PC-3 (cell line): ENCODE data around the gene SLC6A7. TPM values are rescaled to one million over a fixed set of nuclear protein-coding genes. Genes with fewer than 3 reads are reported as not detected.

Source experiments
- ATAC-seq: fragments of 200-7000 bp; cut with Tn5 transposase; 2 replicates; pipeline ENCODE4 v1.9.1; 2020; ENCODE audit warnings: mild to moderate bottlenecking, moderate library complexity
- BruUV-seq: library from RNA; stranded (reverse); fragments of 400-500 nt; replicated peaks from 2 replicates; lab custom pipeline; 2021; lab: Mats Ljungman, UMichigan
- CTCF ChIA-PET: fragments of 300-600 bp; sonication (Branson Sonifier 250); formaldehyde crosslinking; loops from one replicate; lab custom pipeline; 2022; ENCODE audit warnings: antibody characterized with exemption; lab: Charles Lee
- POLR2A ChIA-PET: fragments of 300-600 bp; sonication (Branson Sonifier 250); formaldehyde crosslinking; loops from one replicate; lab custom pipeline; 2022; ENCODE audit warnings: antibody characterized with exemption; ENCODE audit not compliant: unreplicated experiment; lab: Charles Lee
- DNase-seq: peaks from one replicate; pipeline ENCODE4 v3.0.0-alpha.2; 2015
- H2AFZ ChIP-seq: fragments of 300-600 bp; sonication (generic); 2 replicates; pipeline ENCODE4 v1.6.0; 2016; ENCODE audit warnings: antibody characterized with exemption, low read length
- H3F3A ChIP-seq: fragments of 300-600 bp; sonication (generic); one replicate; pipeline ENCODE4 v1.6.0; 2017; ENCODE audit warnings: antibody characterized with exemption, low read length, control low read depth, mild to moderate bottlenecking; ENCODE audit not compliant: unreplicated experiment
- H3K27ac ChIP-seq: fragments of 300-600 bp; sonication (generic); 2 replicates; pipeline ENCODE4 v1.5.1; 2016; ENCODE audit warnings: mild to moderate bottlenecking, low read length
- H3K27me3 ChIP-seq: fragments of 300-600 bp; sonication (generic); 2 replicates; pipeline ENCODE4 v1.6.1; 2016; ENCODE audit warnings: low read length, mixed read lengths
- H3K36me3 ChIP-seq: fragments of 300-600 bp; sonication (generic); 2 replicates; pipeline ENCODE4 v1.6.1; 2016; ENCODE audit warnings: low read depth, mixed run types, low read length, mixed read lengths
- H3K4me1 ChIP-seq: fragments of 300-600 bp; sonication (generic); 2 replicates; pipeline ENCODE4 v1.5.1; 2016; ENCODE audit warnings: low read length; ENCODE audit not compliant: insufficient read depth
- H3K4me2 ChIP-seq: fragments of 300-600 bp; sonication (generic); 2 replicates; pipeline ENCODE4 v1.6.0; 2016; ENCODE audit warnings: low read length
- H3K4me3 ChIP-seq: fragments of 300-600 bp; sonication (generic); 2 replicates; pipeline ENCODE4 v1.5.1; 2016; ENCODE audit warnings: mild to moderate bottlenecking, low read length, mixed read lengths
- H3K79me2 ChIP-seq: fragments of 300-600 bp; sonication (generic); 2 replicates; pipeline ENCODE4 v1.6.1; 2017; ENCODE audit warnings: low read length, mixed read lengths
- H3K9ac ChIP-seq: fragments of 300-600 bp; sonication (generic); 2 replicates; pipeline ENCODE4 v1.6.0; 2016; ENCODE audit warnings: mild to moderate bottlenecking, low read length
- H3K9me2 ChIP-seq: fragments of 300-600 bp; sonication (generic); replicated peaks from 2 replicates; pipeline ENCODE4 v1.6.1; 2016; ENCODE audit warnings: mixed run types, low read length, mixed read lengths
- H3K9me3 ChIP-seq: fragments of 300-600 bp; sonication (generic); 2 replicates; pipeline ENCODE4 v1.6.1; 2016; ENCODE audit warnings: low read length, mixed read lengths
- H4K20me1 ChIP-seq: fragments of 300-600 bp; sonication (generic); 2 replicates; pipeline ENCODE4 v1.6.1; 2016; ENCODE audit warnings: low read length, mixed read lengths
- EZH2 ChIP-seq: fragments of 300-600 bp; sonication (generic); IDR thresholded peaks from one replicate; pipeline ENCODE4 v1.6.1; 2017; ENCODE audit warnings: antibody characterized with exemption, mild to moderate bottlenecking, low read length; ENCODE audit not compliant: unreplicated experiment
- EZH2phosphoT487 ChIP-seq: fragments of 300-600 bp; sonication (generic); IDR thresholded peaks from 2 replicates; pipeline ENCODE4 v1.6.1; 2018; ENCODE audit warnings: mild to moderate bottlenecking, antibody characterized with exemption, low read length, borderline replicate concordance
- intact Hi-C: fragments of 100-400 bp; cut with micrococcal nuclease; formaldehyde crosslinking; loops from 2 replicates; pipeline ENCODE4 v1.9.0; 2023
- total RNA-seq: library from RNA; depleted of rRNA; stranded (reverse); fragments of >200 nt; gene quantifications from 2 replicates; pipeline ENCODE4 v1.2.3, GENCODE V29; 2014
- TF ChIP-seq, protein P1 (sequence below): fragments of 300-600 bp; sonication (generic); conservative IDR thresholded peaks from 2 replicates; pipeline ENCODE4 v1.5.1; 2017; ENCODE audit warnings: antibody characterized with exemption, low read depth, mild to moderate bottlenecking, low read length

SLC6A7 gene
- total RNA-seq, 1 experiment from 2014 or later: 0.29 TPM

DNA sequence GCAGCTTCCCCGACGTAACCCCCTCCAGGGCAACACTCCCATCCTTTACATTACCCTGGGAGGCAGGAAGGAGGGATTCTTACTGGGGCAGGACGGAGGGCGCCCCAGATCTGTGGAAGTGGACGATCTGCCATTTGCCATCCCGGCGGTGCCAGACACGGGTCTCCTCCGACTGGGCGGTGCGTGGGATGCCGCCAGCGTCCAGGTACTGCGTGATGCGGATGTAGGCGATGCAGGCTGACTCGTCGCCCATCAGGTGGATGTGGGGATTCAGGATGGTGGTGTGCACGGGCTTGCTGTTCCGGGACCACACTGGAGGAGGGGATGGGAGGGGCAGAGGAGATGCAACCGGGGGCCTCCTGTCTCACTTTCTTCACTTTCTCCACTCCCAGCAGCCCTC is 33.0 kb downstream of the SLC6A7 start:
- no peak for TF ChIP-seq EZH2phosphoT487
- Histone ChIP-seq H3F3A (no peaks in the 10 kb centered on the region), H4K20me1 (no peaks in the 10 kb centered on the region), H3K27me3 (no peaks in the 10 kb centered on the region), H3K9me2 (no peaks in the 10 kb centered on the region), H3K9ac (no peak overlapping the region), H3K9me3 (no peaks in the 10 kb centered on the region), H3K4me1 (no peaks in the 10 kb centered on the region), H3K4me2 (no peak overlapping the region), H2AFZ (no peak overlapping the region), H3K79me2 (no peaks in the 10 kb centered on the region), H3K4me3 (no peak overlapping the region), H3K27ac (no peak overlapping the region), H3K36me3 (no peaks in the 10 kb centered on the region)
- CTCF ChIA-PET: no interaction called here
- DNase-seq (no peak), ATAC-seq (no peak)
- BruUV-seq: no TSS peak
- intact Hi-C loops: no loop called here
- POLR2A ChIA-PET: no interaction called here

DNA sequence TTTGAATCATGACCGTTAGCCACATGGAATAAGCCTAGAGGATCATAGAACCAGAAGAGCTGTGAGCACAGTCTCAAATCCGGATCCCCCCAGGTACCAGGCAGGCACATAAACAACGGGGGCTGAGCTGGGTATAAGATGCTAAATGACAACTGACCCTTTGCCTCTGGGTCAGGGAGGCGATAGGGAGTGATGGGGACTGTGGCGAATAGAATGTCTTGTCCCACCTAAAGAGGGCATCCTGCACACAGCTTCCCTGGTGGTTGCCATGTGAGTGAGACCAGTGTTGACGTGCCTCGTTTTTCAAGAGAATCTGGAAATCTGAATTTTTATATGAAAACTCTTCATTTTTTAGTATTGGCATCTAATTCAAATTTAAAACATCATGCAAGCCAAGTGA is 33.6 kb downstream of the SLC6A7 start:
- Histone ChIP-seq H3K27ac (no peak overlapping the region), H3K79me2 (no peaks in the 10 kb centered on the region), H3K9ac (no peak overlapping the region), H3K9me3 (no peaks in the 10 kb centered on the region), H4K20me1 (no peaks in the 10 kb centered on the region), H3K36me3 (no peaks in the 10 kb centered on the region), H3K4me3 (no peak overlapping the region), H3F3A (no peaks in the 10 kb centered on the region), H3K4me1 (no peaks in the 10 kb centered on the region), H3K9me2 (no peaks in the 10 kb centered on the region), H3K4me2 (no peak overlapping the region), H2AFZ (no peak overlapping the region), H3K27me3 (no peaks in the 10 kb centered on the region)
- ChIA-PET CTCF (interaction anchor here (0.6 kb wide), 1 partner anchor 33 kb away, joined by 5 read pairs; no protein-coding TSS in a partner anchor), POLR2A (no interaction called here)
- DNase-seq (no peak), ATAC-seq (no peak)
- TF ChIP-seq EZH2 (no peak), EZH2phosphoT487 (no peak)
- TF ChIP-seq, protein P1, sequence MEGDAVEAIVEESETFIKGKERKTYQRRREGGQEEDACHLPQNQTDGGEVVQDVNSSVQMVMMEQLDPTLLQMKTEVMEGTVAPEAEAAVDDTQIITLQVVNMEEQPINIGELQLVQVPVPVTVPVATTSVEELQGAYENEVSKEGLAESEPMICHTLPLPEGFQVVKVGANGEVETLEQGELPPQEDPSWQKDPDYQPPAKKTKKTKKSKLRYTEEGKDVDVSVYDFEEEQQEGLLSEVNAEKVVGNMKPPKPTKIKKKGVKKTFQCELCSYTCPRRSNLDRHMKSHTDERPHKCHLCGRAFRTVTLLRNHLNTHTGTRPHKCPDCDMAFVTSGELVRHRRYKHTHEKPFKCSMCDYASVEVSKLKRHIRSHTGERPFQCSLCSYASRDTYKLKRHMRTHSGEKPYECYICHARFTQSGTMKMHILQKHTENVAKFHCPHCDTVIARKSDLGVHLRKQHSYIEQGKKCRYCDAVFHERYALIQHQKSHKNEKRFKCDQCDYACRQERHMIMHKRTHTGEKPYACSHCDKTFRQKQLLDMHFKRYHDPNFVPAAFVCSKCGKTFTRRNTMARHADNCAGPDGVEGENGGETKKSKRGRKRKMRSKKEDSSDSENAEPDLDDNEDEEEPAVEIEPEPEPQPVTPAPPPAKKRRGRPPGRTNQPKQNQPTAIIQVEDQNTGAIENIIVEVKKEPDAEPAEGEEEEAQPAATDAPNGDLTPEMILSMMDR: 0 out of 2 replicates have a peak, but pooled peaks have one; percentile 18
- intact Hi-C loops: no loop called here
- BruUV-seq: no TSS peak

DNA sequence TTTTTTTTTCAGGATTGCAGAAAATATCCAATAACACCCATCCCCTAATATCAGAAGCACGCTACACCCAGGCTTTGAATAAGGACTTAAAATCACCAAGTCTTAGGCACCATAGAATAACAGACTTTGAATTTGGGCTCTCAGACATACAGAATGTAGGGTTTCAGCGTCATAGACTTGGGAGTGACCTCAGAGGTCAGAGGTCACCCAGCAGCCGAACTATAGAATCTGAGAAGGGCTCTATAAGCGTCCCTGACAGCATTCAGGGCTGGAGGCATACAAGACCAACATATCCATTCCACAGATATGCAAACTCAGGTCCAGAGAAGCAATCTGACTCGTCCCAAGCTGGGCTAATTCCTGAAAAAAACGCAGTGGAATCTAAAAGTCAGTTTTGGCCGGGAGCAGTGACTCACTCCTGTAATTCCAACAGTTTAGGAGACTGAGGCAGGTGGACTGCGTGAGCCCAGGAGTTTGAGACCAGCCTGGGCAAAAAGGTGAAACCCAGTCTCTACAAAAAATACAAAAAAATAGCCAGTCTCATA is 34.7 kb downstream of the SLC6A7 start:
- Histone ChIP-seq H2AFZ (no peak overlapping the region), H3K4me1 (no peaks in the 10 kb centered on the region), H3K79me2 (no peaks in the 10 kb centered on the region), H3K27me3 (no peaks in the 10 kb centered on the region), H3K27ac (no peak overlapping the region), H3F3A (no peaks in the 10 kb centered on the region), H3K4me3 (no peak overlapping the region), H3K9me2 (no peaks in the 10 kb centered on the region), H3K9ac (no peak overlapping the region), H3K36me3 (no peaks in the 10 kb centered on the region), H3K4me2 (no peak overlapping the region), H3K9me3 (no peaks in the 10 kb centered on the region), H4K20me1 (no peaks in the 10 kb centered on the region)
- intact Hi-C loops: no loop called here
- ATAC-seq (no peak), DNase-seq (no peak)
- CTCF ChIA-PET: interaction anchor here (0.7 kb wide), 1 partner anchor 51 kb away, joined by 4 read pairs; no protein-coding TSS in a partner anchor
- POLR2A ChIA-PET: no interaction called here
- no peak for TF ChIP-seq EZH2phosphoT487
- TF ChIP-seq, protein P1: no peak
- TF ChIP-seq EZH2: no peak
- BruUV-seq: no TSS peak
